CD4-positive, CD25-positive, alpha-beta regulatory T cell (primary cell): ENCODE results near the gene RAB42. TPM values are rescaled to one million over a fixed set of nuclear protein-coding genes. Genes with fewer than 3 reads are reported as not detected.
"Not testable (repeated sequence)": the region's sequence is repeated elsewhere in the genome, so short reads cannot be mapped to it uniquely, and the experiment has no call there.

Experiments
- ATAC-seq, 2 donors: fragments of 150-1000 bp; cut with Tn5 transposase; one replicate each; pipeline ENCODE4 v1.10.0; 2021; ENCODE audit warnings: low read depth in 2 of 2, moderate number of reproducible peaks in 2 of 2, moderate library complexity in 1 of 2
- DNase-seq, 3 donors: peaks; one replicate each; pipeline versions ENCODE4 v3.0.0 to v3.0.0-alpha.2; 2012 to 2022; ENCODE audit warnings: mixed read lengths in 1 of 3
- H3K27ac ChIP-seq: one replicate; pipeline ENCODE4 v1.7.0; 2013; ENCODE audit warnings: mild to moderate bottlenecking, low read length; ENCODE audit not compliant: insufficient read depth, poor library complexity, severe bottlenecking
- H3K27me3 ChIP-seq: one replicate; pipeline ENCODE4 v1.7.0; 2013; ENCODE audit warnings: low read length; ENCODE audit not compliant: control insufficient read depth, insufficient read depth
- H3K36me3 ChIP-seq: one replicate; pipeline ENCODE4 v1.7.0; 2013; ENCODE audit warnings: mild to moderate bottlenecking, low read length, moderate library complexity; ENCODE audit not compliant: control insufficient read depth, insufficient read depth
- H3K4me1 ChIP-seq: 2 replicates; pipeline ENCODE4 v1.7.0; 2013; ENCODE audit warnings: mild to moderate bottlenecking, low read length; ENCODE audit not compliant: insufficient read depth, control insufficient read depth, poor library complexity, severe bottlenecking
- H3K4me3 ChIP-seq: one replicate; pipeline ENCODE4 v1.7.0; 2013; ENCODE audit warnings: low read depth, mild to moderate bottlenecking, low read length, moderate library complexity
- H3K9me3 ChIP-seq, 2 experiments: 1 replicate in 1 of 2; 2 replicates in 1 of 2; pipeline ENCODE4 v1.7.0; 2013; ENCODE audit warnings: low read length in 2 of 2, mild to moderate bottlenecking in 1 of 2, moderate library complexity in 1 of 2; ENCODE audit not compliant: control insufficient read depth in 2 of 2
- H3K27ac Mint-ChIP-seq, 3 donors: one replicate each; pipeline ENCODE4 v1.8.0; 2020 to 2022; ENCODE audit warnings: mild to moderate bottlenecking in 3 of 3, mixed read lengths in 3 of 3, moderate library complexity in 2 of 3
- H3K27me3 Mint-ChIP-seq: one replicate; pipeline ENCODE4 v1.8.0; 2022; ENCODE audit warnings: mild to moderate bottlenecking, mixed read lengths
- H3K36me3 Mint-ChIP-seq: one replicate; pipeline ENCODE4 v1.8.0; 2020; ENCODE audit warnings: mixed read lengths
- H3K4me1 Mint-ChIP-seq, 4 donors: one replicate each; pipeline ENCODE4 v1.8.0; 2020 to 2022; ENCODE audit warnings: mixed read lengths in 4 of 4, mild to moderate bottlenecking in 1 of 4
- H3K4me3 Mint-ChIP-seq, 4 donors: one replicate each; pipeline ENCODE4 v1.8.0; 2020 to 2022; ENCODE audit warnings: mild to moderate bottlenecking in 4 of 4, mixed read lengths in 4 of 4, moderate library complexity in 3 of 4
- H3K9me3 Mint-ChIP-seq, 7 donors: one replicate each; pipeline ENCODE4 v1.8.0; 2020 to 2022; ENCODE audit warnings: mixed read lengths in 7 of 7, mild to moderate bottlenecking in 3 of 7, moderate library complexity in 2 of 7
- polyA plus RNA-seq, 4 donors: library from polyadenylated mRNA; unstranded; fragments of 300-500 nt; fragmentation: Illumina TruSeq; gene quantifications; one replicate each; pipeline ENCODE4 v1.2.3, GENCODE V29; 2021
- total RNA-seq: library from RNA; stranded (reverse); gene quantifications from one replicate; pipeline ENCODE4 v1.2.3, GENCODE V29; 2022

RAB42 gene
- total and polyA plus RNA-seq, 5 donors from 2014 or later = not detected

DNA sequence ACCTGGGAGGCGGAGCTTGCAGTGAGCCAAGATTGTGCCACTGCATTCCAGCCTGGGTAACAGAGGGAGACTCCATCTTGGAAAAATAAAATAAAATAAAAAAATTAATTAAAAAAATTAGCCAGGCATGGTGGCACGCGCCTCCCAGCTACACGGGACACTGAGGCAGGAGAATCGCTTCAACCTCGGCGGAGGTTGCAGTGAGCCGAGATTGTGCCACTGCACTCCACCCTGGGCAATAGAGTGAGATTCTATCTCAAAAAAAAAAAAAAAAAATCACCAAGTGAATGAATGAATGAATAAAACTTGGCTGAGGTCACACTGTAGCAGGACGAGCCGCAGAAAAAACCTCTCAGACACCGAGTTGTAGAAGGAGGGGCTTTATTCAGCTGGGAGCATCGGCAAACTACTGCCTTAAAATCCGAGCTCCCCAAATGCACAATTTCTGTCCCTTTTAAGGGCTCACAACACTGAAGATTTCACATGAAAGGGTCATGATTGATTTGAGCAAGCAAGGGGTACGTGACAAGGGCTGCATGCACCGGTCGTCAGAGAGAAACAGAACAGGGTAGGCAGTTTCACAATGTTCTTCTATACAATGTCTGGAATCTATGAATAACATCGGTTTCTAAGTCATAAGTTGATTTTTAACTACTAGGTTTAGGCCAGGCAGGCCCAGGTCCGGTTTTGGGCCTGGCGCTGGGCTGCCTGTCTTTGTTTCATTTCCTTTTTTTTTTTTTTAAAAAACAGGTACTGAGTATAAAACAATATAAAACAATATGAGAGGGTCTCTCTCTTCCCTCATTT lies 5.3 kb upstream of the RAB42 start:
- ATAC-seq, H3K4me3 ChIP-seq, H3K9me3 ChIP-seq, H3K27ac ChIP-seq, H3K27me3 ChIP-seq, H3K36me3 ChIP-seq, DNase-seq, H3K4me3 Mint-ChIP-seq, H3K27ac Mint-ChIP-seq, H3K36me3 Mint-ChIP-seq, H3K9me3 Mint-ChIP-seq, H3K27me3 Mint-ChIP-seq: not testable (repeated sequence)
- peaks cover 11% of the 10 kb centered on the region for H3K4me1 ChIP-seq
- H3K4me1 Mint-ChIP-seq = peaks cover 4 to 12% (median 7%) of the 10 kb centered on the region in 4 donors

DNA sequence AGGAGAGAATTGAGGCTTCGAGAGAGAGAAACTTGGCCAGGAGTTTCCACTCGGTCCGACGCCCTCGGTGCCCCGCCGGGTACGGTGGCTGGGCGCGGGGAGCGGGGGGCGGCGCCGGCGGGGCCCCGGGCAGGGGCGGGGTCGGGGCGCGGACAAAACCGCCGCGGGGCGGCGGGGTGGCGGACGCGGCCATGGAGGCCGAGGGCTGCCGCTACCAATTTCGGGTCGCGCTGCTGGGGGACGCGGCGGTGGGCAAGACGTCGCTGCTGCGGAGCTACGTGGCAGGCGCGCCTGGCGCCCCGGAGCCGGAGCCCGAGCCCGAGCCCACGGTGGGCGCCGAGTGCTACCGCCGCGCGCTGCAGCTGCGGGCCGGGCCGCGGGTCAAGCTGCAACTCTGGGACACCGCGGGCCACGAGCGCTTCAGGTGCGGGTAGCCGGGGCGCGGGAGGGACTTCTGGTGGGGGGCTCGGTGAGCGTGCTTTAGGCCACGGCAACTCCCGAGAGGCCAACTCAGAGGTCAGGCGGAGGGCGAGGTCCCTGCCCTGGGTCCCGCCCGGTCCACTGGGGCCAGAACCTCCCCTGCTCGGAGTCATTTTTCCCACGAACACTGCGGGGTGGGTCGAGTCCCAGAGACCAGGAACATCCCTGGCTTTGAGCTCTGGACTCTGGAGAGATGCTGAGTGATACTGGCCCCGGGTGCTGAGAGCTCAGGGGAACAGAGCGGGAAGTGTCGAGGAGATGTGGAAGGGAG lies 431 bp downstream of the RAB42 start:
- H3K4me1 ChIP-seq = peaks cover 4% of the 10 kb centered on the region
- Mint-ChIP-seq H3K27ac (no peak overlapping the region), H3K27me3 (peaks cover 6% of the 10 kb centered on the region), H3K9me3 (no peaks in the 10 kb centered on the region), H3K4me1 (peaks cover 0 to 7% (median 5%) of the 10 kb centered on the region in 4 donors), H3K4me3 (peak overlapping the region; percentile 38 to 85 (median 78)), H3K36me3 (no peaks in the 10 kb centered on the region)
- no peaks in the 10 kb centered on the region for H3K27me3 ChIP-seq
- no peaks in the 10 kb centered on the region for H3K36me3 ChIP-seq
- H3K27ac ChIP-seq = no peak overlapping the region
- ATAC-seq (peak in 1 of 2 donors; percentile 31), DNase-seq (no peak)
- H3K9me3 ChIP-seq = no peaks in the 10 kb centered on the region
- peak overlapping the region; percentile 57 for H3K4me3 ChIP-seq

DNA sequence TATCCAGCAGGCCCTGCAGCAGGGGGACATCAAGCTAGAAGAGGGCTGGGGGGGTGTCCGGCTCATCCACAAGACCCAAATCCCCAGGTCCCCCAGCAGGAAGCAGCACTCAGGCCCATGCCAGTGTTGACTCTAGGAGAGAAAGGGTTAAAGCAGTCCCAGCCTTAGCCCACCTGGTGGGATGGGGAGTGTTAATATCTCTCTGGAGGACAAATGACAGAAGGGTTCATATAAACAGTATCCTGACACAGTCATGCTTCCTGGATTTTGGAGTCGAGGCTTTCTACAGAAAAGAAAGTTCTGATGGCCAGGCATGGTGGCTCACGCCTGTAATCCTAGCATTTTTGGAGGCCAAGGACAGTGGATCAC lies 1.9 kb downstream of the RAB42 start:
- H3K27ac ChIP-seq, H3K27me3 ChIP-seq, H3K4me1 Mint-ChIP-seq, H3K4me3 ChIP-seq, H3K4me3 Mint-ChIP-seq, H3K9me3 Mint-ChIP-seq, H3K27ac Mint-ChIP-seq, H3K27me3 Mint-ChIP-seq, H3K9me3 ChIP-seq, H3K36me3 ChIP-seq, ATAC-seq, H3K4me1 ChIP-seq, DNase-seq, H3K36me3 Mint-ChIP-seq: not testable (repeated sequence)

DNA sequence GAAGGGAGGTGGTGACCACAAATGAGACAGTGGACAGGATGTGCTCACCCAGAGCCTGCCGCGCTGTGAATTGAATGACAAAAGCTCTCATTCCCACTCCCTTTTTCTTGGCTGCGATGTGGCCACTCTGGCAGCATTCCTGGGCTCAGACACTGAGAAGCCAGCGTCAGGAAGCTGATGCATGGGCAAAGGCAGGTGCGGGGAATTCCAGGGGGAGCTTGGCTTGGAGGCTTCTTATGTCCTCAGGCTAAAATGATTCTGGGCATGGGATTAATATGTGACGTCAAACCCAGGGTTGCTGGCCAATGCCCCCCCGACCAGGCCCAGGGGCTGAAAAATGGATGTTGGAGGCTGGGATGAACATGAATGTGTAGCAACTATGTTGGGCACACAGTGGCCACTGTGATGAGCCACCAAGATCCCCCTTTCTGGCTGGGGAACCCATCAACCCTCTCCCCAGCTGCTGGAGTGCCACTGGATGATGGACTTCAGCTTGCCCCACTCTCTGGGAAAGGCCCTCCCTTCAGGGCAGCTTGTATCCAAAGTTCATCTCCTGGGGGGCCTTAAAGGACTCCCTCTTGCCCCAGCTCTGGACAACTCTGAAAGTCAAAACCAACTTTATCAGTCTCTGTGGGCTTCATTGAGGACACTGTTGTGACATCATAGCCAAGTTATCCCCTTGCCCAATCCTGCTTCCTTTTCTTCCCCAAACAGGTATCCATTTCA lies 2.8 kb downstream of the RAB42 start:
- not testable (repeated sequence) for H3K36me3 Mint-ChIP-seq, H3K9me3 ChIP-seq, H3K4me1 Mint-ChIP-seq, H3K4me3 ChIP-seq, H3K4me1 ChIP-seq, H3K36me3 ChIP-seq, DNase-seq, ATAC-seq, H3K27me3 Mint-ChIP-seq, H3K27ac Mint-ChIP-seq, H3K27ac ChIP-seq, H3K27me3 ChIP-seq, H3K9me3 Mint-ChIP-seq
- peak overlapping the region in 1 of 4 donors; percentile 32 for H3K4me3 Mint-ChIP-seq

DNA sequence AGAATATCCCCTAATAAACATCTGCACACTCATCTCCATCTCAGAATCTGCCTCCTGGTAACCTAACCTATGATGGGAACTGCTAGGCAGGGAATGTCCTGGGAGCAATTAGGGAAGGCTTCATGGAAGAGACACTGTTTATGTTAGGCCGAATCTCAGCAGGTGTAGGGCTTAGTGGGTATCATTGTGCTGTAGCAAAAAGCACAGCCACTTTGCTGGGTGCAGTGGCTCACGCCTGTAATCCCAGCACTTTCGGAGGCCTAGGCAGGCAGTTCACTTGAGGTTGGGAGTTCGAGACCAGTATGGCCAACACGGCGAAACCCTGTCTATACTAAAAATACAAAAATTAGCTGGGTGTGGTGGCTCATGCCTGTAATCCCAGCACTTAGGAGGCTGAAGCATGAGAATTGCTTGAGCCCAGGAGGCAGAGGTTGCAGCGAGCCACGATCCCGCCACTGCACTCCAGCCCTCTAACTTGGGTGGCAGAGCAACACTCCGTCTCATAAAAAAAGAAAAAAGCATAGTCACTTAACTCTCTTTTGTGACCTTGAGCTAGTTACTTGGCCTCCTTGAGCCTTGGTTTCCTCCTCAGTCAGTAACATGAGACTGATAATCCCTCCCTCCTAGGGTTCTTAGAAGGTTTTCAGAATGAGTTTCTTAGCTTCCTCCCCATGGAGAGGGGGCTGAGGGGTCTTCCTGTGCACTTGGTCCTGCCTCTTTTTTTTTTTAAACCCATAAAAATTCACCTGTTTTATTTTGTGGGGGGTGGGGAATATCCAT lies 3.5 kb downstream of the RAB42 start:
- no peak for ATAC-seq
- Histone ChIP-seq H3K36me3 (no peaks in the 10 kb centered on the region), H3K27me3 (no peaks in the 10 kb centered on the region), H3K4me3 (no peak overlapping the region), H3K9me3 (no peaks in the 10 kb centered on the region), H3K4me1 (peaks cover 4% of the 10 kb centered on the region), H3K27ac (no peak overlapping the region)
- peak overlapping the region in 2 of 4 donors; percentile 4 to 47 for H3K4me3 Mint-ChIP-seq
- no peaks in the 10 kb centered on the region for H3K9me3 Mint-ChIP-seq
- H3K27me3 Mint-ChIP-seq = peaks cover 6% of the 10 kb centered on the region
- no peak overlapping the region for H3K27ac Mint-ChIP-seq
- peaks cover 0 to 7% (median 5%) of the 10 kb centered on the region in 4 donors for H3K4me1 Mint-ChIP-seq
- no peak for DNase-seq
- no peaks in the 10 kb centered on the region for H3K36me3 Mint-ChIP-seq

DNA sequence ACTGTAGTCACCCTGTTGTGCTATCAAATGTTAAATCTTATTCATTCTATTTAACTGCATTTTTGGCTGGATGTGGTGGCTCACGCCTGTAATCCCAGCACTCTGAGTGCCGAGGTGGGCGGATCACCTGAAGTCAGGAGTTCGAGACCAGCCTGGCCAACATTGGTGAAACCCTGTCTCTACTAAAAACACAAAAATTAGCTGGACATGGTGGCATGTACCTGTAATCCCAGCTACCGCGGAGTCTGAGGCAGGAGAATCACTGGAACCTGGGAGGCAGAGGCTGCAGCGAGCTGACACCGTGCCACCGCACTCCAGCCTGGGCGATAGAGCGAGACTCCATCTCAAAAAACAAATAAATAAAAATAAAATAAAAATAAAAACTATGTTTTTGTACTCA lies 4.2 kb downstream of the RAB42 start:
- ATAC-seq, DNase-seq, H3K36me3 ChIP-seq, H3K9me3 ChIP-seq, H3K4me1 ChIP-seq, H3K27me3 Mint-ChIP-seq, H3K9me3 Mint-ChIP-seq, H3K36me3 Mint-ChIP-seq, H3K4me1 Mint-ChIP-seq, H3K27ac ChIP-seq, H3K4me3 Mint-ChIP-seq, H3K27ac Mint-ChIP-seq, H3K27me3 ChIP-seq, H3K4me3 ChIP-seq: not testable (repeated sequence)

DNA sequence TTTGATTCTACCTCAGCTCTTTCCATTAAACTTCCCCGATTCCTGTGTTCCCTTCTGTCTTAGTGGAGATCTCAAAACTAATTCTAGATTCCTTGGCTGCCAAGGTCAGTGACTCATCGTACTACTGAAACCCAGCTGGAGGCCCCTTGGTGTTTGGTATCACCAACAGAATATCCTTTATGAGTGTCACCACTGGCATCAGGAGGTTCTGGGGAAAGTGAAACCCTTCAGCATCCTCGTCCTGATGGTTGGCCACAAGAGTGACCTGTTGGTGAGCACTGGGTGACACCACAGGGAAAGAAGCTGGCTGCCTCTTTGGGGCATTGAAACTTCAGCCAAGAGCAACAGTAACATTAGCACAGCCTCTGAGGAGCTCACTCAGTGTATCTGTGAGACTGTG lies 9.6 kb downstream of the RAB42 start:
- no peaks in the 10 kb centered on the region for H3K27me3 ChIP-seq
- H3K27ac ChIP-seq = no peak overlapping the region
- Mint-ChIP-seq H3K4me1 (no peaks in the 10 kb centered on the region), H3K9me3 (no peaks in the 10 kb centered on the region), H3K36me3 (peaks cover 17% of the 10 kb centered on the region), H3K27me3 (no peaks in the 10 kb centered on the region), H3K27ac (no peak overlapping the region), H3K4me3 (no peak overlapping the region)
- no peaks in the 10 kb centered on the region for H3K9me3 ChIP-seq
- no peaks in the 10 kb centered on the region for H3K4me1 ChIP-seq
- peaks cover 45% of the 10 kb centered on the region for H3K36me3 ChIP-seq
- ATAC-seq (no peak), DNase-seq (no peak)
- no peak overlapping the region for H3K4me3 ChIP-seq
